ENCODE results near the gene EEFSEC. TPM values are rescaled to one million over a fixed set of nuclear protein-coding genes. Genes with fewer than 3 reads are reported as not detected.

EEFSEC gene
- total RNA-seq, 1 experiment from 2014 or later, result 9.5 TPM

DNA sequence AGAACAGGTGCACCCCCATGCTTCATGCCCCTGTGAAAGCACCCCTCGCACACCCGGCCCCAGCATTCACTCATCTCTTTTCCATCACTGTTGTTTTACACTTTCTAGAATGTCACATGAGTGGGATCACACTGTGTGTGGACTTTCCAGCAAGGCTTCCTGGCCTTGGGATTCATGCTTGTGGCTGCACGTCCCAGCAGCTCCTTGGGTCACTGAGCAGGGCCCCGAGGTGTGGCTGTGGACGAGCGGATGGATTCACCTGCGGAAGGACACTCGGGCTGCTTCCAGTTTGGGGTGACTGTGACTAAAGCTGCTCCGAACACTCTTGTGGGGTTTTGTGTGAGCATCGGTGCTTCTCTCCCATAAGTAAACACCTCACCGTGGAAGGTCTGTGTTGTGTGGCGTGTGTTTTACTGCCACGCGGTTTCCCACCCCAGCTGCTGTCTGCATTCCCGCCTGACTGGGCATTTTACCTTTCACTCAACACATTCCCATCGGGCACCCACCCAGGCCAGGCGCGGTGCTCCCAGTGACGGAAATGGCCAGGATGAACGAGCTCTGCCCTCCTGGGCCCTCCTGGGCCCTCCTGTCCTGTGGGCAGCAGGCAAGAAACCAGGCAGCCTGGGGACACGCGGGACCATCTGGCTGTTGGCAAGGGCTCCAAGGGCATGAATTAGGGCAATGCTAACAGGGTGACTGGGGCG is 272.0 kb downstream of the EEFSEC start:
- no peak overlapping the region for H3T11ph ChIP-seq (ENCODE audit: low read length)
- no peak overlapping the region for H3K18ac ChIP-seq (ENCODE audit: insufficient read length, low read depth, low read length)
- H3K14ac ChIP-seq (ENCODE audit: insufficient read depth, low read length), result no peak overlapping the region; the same call in 1 of the 2 replicates
- no peaks in the 10 kb centered on the region; the same call in 1 of the 2 replicates for H3K4me1 ChIP-seq (ENCODE audit: insufficient read depth, low read length)
- no peaks in the 10 kb centered on the region for H3K79me1 ChIP-seq (ENCODE audit: insufficient read depth, low read depth, low read length, poor library complexity, severe bottlenecking)
- no peak overlapping the region for H3K4me2 ChIP-seq (ENCODE audit: insufficient read depth, insufficient read length, low read length)
- H3K27ac ChIP-seq (ENCODE audit: insufficient read length, low read depth, low read length), result no peak overlapping the region
- no peak overlapping the region for H2BK5ac ChIP-seq (ENCODE audit: insufficient read length, low read length)
- H2BK15ac ChIP-seq (ENCODE audit: low read depth, low read length), result no peak overlapping the region; the same call in 1 of the 2 replicates
- H2AFZ ChIP-seq (ENCODE audit: low read length), result no peak overlapping the region
- H3K79me2 ChIP-seq (ENCODE audit: insufficient read depth, low read length), result no peaks in the 10 kb centered on the region
- no peak overlapping the region for H3K4ac ChIP-seq (ENCODE audit: low read depth, low read length)
- Mint-ChIP-seq H3K36me3 (ENCODE audit: insufficient read depth in 1 of 3, low read depth in 3 of 3) (no peaks in the 10 kb centered on the region), H3K27ac (no peak overlapping the region), H3K27me3 (ENCODE audit: low read depth) (peaks cover 66% of the 10 kb centered on the region), H3K9me3 (no peaks in the 10 kb centered on the region), H3K4me3 (no peak overlapping the region), H3K4me1 (peaks cover 18 to 26% of the 10 kb centered on the region in 2 experiments)
- H2BK120ac ChIP-seq (ENCODE audit: low read depth, low read length, poor library complexity, severe bottlenecking), result no peak overlapping the region
- no peak overlapping the region for H2AK5ac ChIP-seq (ENCODE audit: insufficient read length, low read length)
- H2BK20ac ChIP-seq (ENCODE audit: low read depth, low read length, poor library complexity, severe bottlenecking), result no peak overlapping the region
- H4K91ac ChIP-seq (ENCODE audit: insufficient read length, low read depth, low read length), result no peak overlapping the region
- H3K23ac ChIP-seq (ENCODE audit: insufficient read length, low read depth, low read length), result no peak overlapping the region
- peaks cover 4% of the 10 kb centered on the region for H3K23me2 ChIP-seq (ENCODE audit: insufficient read length, low read depth, low read length, poor library complexity, severe bottlenecking)
- no peak overlapping the region for H4K5ac ChIP-seq (ENCODE audit: insufficient read length, low read depth, low read length)
- DNase-seq, result no peak
- H3K9ac ChIP-seq (ENCODE audit: extremely low read depth, insufficient read length, low read length), result no peak overlapping the region
- no peaks in the 10 kb centered on the region for H3K9me3 ChIP-seq (ENCODE audit: control insufficient read depth, low read depth, low read length)
- H3K56ac ChIP-seq (ENCODE audit: insufficient read length, low read depth, low read length), result no peak overlapping the region
- H2BK12ac ChIP-seq (ENCODE audit: insufficient read length, low read depth, low read length), result no peak overlapping the region
- peaks cover 10% of the 10 kb centered on the region; the same call in 1 of the 2 replicates for H3K27me3 ChIP-seq (ENCODE audit: insufficient read depth, low read length)
- WGBS (ENCODE audit: extremely low coverage, insufficient read length, low lambda C conversion rate), result no CpG with 5 or more reads among the region's 23 CpGs
- no peaks in the 10 kb centered on the region for H4K20me1 ChIP-seq (ENCODE audit: control insufficient read depth, insufficient read depth, insufficient read length)
- H4K8ac ChIP-seq (replicated peaks; ENCODE audit: insufficient read length, low read depth, low read length), result no peak overlapping the region
- TF ChIP-seq, protein P1, sequence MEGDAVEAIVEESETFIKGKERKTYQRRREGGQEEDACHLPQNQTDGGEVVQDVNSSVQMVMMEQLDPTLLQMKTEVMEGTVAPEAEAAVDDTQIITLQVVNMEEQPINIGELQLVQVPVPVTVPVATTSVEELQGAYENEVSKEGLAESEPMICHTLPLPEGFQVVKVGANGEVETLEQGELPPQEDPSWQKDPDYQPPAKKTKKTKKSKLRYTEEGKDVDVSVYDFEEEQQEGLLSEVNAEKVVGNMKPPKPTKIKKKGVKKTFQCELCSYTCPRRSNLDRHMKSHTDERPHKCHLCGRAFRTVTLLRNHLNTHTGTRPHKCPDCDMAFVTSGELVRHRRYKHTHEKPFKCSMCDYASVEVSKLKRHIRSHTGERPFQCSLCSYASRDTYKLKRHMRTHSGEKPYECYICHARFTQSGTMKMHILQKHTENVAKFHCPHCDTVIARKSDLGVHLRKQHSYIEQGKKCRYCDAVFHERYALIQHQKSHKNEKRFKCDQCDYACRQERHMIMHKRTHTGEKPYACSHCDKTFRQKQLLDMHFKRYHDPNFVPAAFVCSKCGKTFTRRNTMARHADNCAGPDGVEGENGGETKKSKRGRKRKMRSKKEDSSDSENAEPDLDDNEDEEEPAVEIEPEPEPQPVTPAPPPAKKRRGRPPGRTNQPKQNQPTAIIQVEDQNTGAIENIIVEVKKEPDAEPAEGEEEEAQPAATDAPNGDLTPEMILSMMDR (conservative IDR thresholded peaks at IDR 0.05), result no peak
